Measurements from ENCODE around the gene SLC25A1. TPM values are rescaled to one million over a fixed set of nuclear protein-coding genes. Genes with fewer than 3 reads are reported as not detected.
"Not testable (repeated sequence)": the region's sequence is repeated elsewhere in the genome, so short reads cannot be mapped to it uniquely, and the experiment has no call there.

SLC25A1 gene
- polyA plus RNA-seq, 1 donor from 2014 or later = 81.4 TPM

DNA sequence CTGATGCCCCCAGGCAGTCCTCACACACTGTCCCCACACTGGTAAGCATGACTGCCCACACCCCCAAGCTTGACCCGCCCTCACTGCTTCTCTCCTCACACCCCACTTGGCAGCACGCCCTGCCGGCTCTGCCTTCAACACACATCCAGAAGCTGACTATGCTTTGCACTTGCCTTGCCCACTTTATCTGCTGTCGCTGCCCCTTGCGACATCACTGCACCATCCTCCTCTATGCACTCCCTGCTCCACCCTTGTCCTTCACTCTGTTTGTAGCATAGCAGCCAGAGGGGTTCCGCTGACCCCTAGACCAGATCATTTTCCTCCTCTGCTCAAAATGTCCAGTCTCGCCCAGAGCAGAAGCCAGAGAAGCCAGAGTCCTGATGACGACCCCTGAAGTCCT, 25.3 kb upstream of the SLC25A1 start:
- no peak for TF ChIP-seq RAD21 (conservative IDR thresholded peaks at IDR 0.05)
- TF ChIP-seq EZH2 (IDR thresholded peaks at IDR 0.05; ENCODE audit: borderline replicate concordance, insufficient read depth, low read length, poor library complexity, severe bottlenecking) = no peak
- no peak overlapping the region for H3K4me2 ChIP-seq (ENCODE audit: low read length)

DNA sequence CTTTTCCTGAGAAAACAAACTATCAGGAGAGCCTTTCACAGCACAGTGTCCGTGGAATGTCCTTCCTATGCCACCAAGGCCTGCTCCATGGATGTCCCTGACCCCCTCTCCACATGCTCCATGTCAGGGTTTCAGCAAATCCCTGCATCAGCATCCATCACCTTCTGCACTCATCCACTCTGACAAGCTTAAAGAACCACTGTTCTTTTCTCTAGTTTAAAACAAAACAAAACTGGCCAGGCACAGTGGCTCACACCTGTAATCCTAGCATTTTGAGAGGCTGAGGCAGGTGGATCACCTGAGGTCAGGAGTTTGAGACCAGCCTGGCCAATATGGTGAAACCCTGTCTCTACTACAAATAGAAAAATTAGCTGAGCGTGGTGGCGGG, 24.3 kb upstream of the SLC25A1 start:
- H3K79me2 ChIP-seq (replicated peaks; ENCODE audit: insufficient read depth, low read length); H3K9ac ChIP-seq (ENCODE audit: low read length); H3K27me3 ChIP-seq (ENCODE audit: insufficient read depth, low read depth, low read length); H2AFZ ChIP-seq (ENCODE audit: low read depth, low read length); H3K4me3 ChIP-seq (ENCODE audit: low read length); H3K9me2 ChIP-seq (ENCODE audit: insufficient read depth, low read length); H3K36me3 ChIP-seq (ENCODE audit: insufficient read depth, low read length); H3K9me3 ChIP-seq (ENCODE audit: low read length); H3K4me2 ChIP-seq (ENCODE audit: low read length); H4K20me1 ChIP-seq (ENCODE audit: insufficient read depth); H3F3A ChIP-seq (ENCODE audit: insufficient read depth, low read length, poor library complexity, severe bottlenecking); H3K27ac ChIP-seq (ENCODE audit: low read length): not testable (repeated sequence)

More for the DNA sequence above, 25.3 kb upstream of the SLC25A1 start:
- Histone ChIP-seq H4K20me1 (ENCODE audit: insufficient read depth) (no peaks in the 10 kb centered on the region), H3K9ac (ENCODE audit: low read length) (no peak overlapping the region), H3F3A (ENCODE audit: insufficient read depth, low read length, poor library complexity, severe bottlenecking) (no peaks in the 10 kb centered on the region), H3K79me2 (replicated peaks; ENCODE audit: insufficient read depth, low read length) (no peaks in the 10 kb centered on the region), H3K27ac (ENCODE audit: low read length) (no peak overlapping the region), H3K9me2 (ENCODE audit: insufficient read depth, low read length) (no peaks in the 10 kb centered on the region), H3K9me3 (ENCODE audit: low read length) (no peaks in the 10 kb centered on the region), H3K27me3 (ENCODE audit: insufficient read depth, low read depth, low read length) (no peaks in the 10 kb centered on the region), H3K36me3 (ENCODE audit: insufficient read depth, low read length) (no peaks in the 10 kb centered on the region), H3K4me3 (ENCODE audit: low read length) (no peak overlapping the region), H2AFZ (ENCODE audit: low read depth, low read length) (no peak overlapping the region)

DNA sequence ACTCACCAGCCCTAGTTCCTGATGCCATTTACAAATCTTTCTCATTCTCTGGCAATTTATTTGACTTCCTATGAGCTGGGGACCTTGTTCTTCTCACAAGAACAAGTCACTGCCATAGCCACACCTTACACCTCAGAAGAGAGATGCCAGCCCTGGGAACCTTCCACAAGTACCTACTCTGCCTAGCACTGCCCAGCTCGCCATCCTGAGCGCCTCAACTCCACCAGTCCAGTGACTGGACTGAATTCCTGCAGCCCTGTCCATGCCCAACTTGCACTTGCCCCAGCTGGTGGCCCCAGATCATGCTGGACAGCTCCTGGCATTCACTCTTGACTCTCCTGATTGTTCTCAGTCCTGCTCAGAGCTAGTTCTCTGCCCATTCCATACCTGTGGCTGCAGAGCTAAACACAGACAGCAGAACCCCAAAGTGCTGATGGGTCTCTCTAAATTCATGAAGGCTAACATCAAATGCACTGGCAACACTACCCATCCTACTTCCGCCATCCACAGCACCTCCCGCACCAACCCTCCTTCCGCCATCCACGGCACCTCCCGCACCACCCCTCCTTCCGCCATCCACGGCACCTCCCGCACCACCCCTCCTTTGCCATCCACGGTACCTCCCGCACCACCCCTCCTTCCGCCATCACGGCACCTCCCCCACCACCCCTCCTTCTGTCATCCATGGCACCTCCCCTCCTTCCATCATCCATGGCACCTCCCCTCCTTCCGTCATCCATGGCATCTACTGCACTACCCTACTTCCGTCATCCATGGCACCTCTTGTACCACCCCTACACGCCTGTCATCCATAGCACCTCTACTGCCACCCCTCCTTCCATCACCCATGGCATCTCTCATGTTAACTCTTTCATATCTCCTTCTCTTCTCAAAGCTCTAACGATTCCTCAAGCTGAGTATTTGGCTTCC, 23.6 kb upstream of the SLC25A1 start:
- Histone ChIP-seq H2AFZ (ENCODE audit: low read depth, low read length) (no peak overlapping the region), H3F3A (ENCODE audit: insufficient read depth, low read length, poor library complexity, severe bottlenecking) (no peaks in the 10 kb centered on the region), H3K4me2 (ENCODE audit: low read length) (no peak overlapping the region), H3K79me2 (replicated peaks; ENCODE audit: insufficient read depth, low read length) (no peaks in the 10 kb centered on the region), H3K27ac (ENCODE audit: low read length) (no peak overlapping the region), H4K20me1 (ENCODE audit: insufficient read depth) (no peaks in the 10 kb centered on the region), H3K9ac (ENCODE audit: low read length) (no peak overlapping the region), H3K9me3 (ENCODE audit: low read length) (no peaks in the 10 kb centered on the region), H3K36me3 (ENCODE audit: insufficient read depth, low read length) (no peaks in the 10 kb centered on the region), H3K4me3 (ENCODE audit: low read length) (no peak overlapping the region), H3K9me2 (ENCODE audit: insufficient read depth, low read length) (no peaks in the 10 kb centered on the region), H3K27me3 (ENCODE audit: insufficient read depth, low read depth, low read length) (no peaks in the 10 kb centered on the region)
- TF ChIP-seq MXI1 (conservative IDR thresholded peaks at IDR 0.05; ENCODE audit: poor library complexity, severe bottlenecking) = no peak
- TF ChIP-seq, protein P1, sequence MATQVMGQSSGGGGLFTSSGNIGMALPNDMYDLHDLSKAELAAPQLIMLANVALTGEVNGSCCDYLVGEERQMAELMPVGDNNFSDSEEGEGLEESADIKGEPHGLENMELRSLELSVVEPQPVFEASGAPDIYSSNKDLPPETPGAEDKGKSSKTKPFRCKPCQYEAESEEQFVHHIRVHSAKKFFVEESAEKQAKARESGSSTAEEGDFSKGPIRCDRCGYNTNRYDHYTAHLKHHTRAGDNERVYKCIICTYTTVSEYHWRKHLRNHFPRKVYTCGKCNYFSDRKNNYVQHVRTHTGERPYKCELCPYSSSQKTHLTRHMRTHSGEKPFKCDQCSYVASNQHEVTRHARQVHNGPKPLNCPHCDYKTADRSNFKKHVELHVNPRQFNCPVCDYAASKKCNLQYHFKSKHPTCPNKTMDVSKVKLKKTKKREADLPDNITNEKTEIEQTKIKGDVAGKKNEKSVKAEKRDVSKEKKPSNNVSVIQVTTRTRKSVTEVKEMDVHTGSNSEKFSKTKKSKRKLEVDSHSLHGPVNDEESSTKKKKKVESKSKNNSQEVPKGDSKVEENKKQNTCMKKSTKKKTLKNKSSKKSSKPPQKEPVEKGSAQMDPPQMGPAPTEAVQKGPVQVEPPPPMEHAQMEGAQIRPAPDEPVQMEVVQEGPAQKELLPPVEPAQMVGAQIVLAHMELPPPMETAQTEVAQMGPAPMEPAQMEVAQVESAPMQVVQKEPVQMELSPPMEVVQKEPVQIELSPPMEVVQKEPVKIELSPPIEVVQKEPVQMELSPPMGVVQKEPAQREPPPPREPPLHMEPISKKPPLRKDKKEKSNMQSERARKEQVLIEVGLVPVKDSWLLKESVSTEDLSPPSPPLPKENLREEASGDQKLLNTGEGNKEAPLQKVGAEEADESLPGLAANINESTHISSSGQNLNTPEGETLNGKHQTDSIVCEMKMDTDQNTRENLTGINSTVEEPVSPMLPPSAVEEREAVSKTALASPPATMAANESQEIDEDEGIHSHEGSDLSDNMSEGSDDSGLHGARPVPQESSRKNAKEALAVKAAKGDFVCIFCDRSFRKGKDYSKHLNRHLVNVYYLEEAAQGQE (IDR thresholded peaks at IDR 0.05; ENCODE audit: borderline replicate concordance) = no peak
- TF ChIP-seq TAF1 (IDR thresholded peaks at IDR 0.05; ENCODE audit: low read depth) = no peak
- no peak for TF ChIP-seq RAD21 (conservative IDR thresholded peaks at IDR 0.05)
- no peak for TF ChIP-seq EZH2 (IDR thresholded peaks at IDR 0.05; ENCODE audit: borderline replicate concordance, insufficient read depth, low read length, poor library complexity, severe bottlenecking)
- TF ChIP-seq EP300 (conservative IDR thresholded peaks at IDR 0.05; ENCODE audit: poor library complexity, severe bottlenecking) = no peak
- TF ChIP-seq POLR2AphosphoS5 (IDR thresholded peaks at IDR 0.05) = no peak
- TF ChIP-seq, protein P2, sequence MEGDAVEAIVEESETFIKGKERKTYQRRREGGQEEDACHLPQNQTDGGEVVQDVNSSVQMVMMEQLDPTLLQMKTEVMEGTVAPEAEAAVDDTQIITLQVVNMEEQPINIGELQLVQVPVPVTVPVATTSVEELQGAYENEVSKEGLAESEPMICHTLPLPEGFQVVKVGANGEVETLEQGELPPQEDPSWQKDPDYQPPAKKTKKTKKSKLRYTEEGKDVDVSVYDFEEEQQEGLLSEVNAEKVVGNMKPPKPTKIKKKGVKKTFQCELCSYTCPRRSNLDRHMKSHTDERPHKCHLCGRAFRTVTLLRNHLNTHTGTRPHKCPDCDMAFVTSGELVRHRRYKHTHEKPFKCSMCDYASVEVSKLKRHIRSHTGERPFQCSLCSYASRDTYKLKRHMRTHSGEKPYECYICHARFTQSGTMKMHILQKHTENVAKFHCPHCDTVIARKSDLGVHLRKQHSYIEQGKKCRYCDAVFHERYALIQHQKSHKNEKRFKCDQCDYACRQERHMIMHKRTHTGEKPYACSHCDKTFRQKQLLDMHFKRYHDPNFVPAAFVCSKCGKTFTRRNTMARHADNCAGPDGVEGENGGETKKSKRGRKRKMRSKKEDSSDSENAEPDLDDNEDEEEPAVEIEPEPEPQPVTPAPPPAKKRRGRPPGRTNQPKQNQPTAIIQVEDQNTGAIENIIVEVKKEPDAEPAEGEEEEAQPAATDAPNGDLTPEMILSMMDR (IDR thresholded peaks at IDR 0.05; ENCODE audit: poor library complexity, severe bottlenecking) = no peak
- no peak for TF ChIP-seq SMC3 (conservative IDR thresholded peaks at IDR 0.05; ENCODE audit: poor library complexity)

Data from neural cell (in vitro differentiated cells).